SKM-1 treated with dmso at 0.1 percent for 144 hours (cell line): ENCODE results near the gene RNF111.
"Not testable (repeated sequence)": the region's sequence is repeated elsewhere in the genome, so short reads cannot be mapped to it uniquely, and the experiment has no call there.

Experiments
- DNase-seq: peaks from one replicate; lab custom pipeline; 2025; ENCODE audit not compliant: unreplicated experiment; lab: John Stamatoyannopoulos, UW

The RNF111 gene

GRCh38 chr15:59127255-59127654, 139.8 kb downstream of the RNF111 start:
- not testable (repeated sequence) for DNase-seq

GRCh38 chr15:59131456-59131855, 144.0 kb downstream of the RNF111 start:
- DNase-seq, result no peak

- no peak for DNase-seq
Observed at GRCh38 chr15:59131969-59132562, 144.6 kb downstream of the RNF111 start.

GRCh38 chr15:59133929-59134427, 146.5 kb downstream of the RNF111 start:
- no peak for DNase-seq

GRCh38 chr15:59137566-59137965, 150.1 kb downstream of the RNF111 start:
- DNase-seq, result no peak

DNA sequence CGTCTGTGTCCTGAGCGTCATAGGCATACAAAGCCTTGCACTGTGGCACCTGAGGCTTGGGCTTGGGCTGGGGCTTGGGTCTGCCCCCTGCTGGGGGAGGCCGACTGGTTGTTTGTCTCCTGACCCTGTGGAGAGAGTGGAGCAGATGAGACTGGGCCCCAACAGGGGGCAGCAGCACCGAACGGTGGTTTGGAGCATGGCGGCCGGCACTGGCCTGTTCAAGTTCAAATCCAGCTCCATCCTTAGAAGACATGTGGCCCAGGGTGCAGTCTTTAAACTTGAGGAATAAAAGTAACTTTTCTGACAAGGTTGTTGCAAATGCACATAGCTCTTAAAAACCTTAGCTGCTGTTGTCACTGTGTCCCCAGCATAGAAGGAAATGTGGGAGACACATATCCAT, 150.8 kb downstream of the RNF111 start:
- DNase-seq, result peak; percentile 79

- no peak for DNase-seq
Observed at GRCh38 chr15:59140422-59141226, 153.2 kb downstream of the RNF111 start.

- DNase-seq, result no peak
Observed at GRCh38 chr15:59143281-59143680, 155.8 kb downstream of the RNF111 start.

- DNase-seq, result not testable (repeated sequence)
Observed at GRCh38 chr15:59144594-59144993, 157.1 kb downstream of the RNF111 start.
